ENCODE results near the gene PKD2.

Gene PKD2

GRCh38 chr4:87975466-87975865, 32.0 kb upstream of the PKD2 start, which contains the start of gene SPP1:
Gene SPP1 (plus strand): TSS chr4:87975714. CDS start chr4:87976896, 1,182 bp downstream.
- no peaks in the 10 kb centered on the region for H3K36me3 ChIP-seq (replicated peaks)
- H3K27me3 ChIP-seq (replicated peaks): no peaks in the 10 kb centered on the region
- H3K27ac ChIP-seq: no peak within 1 kb of the TSS
- in situ Hi-C loops (cut with HindIII; ENCODE audit: low pct_ligation_motif_present, low sequenced_read_pairs): loop anchor here (10.0 kb wide), 1 partner anchor 121 kb away; no protein-coding TSS in a partner anchor
- H3K4me3 ChIP-seq (ENCODE audit: low read depth, low read length): peak within 1 kb of the TSS; percentile 25
- peak; percentile 36 for TF ChIP-seq CTCF (IDR thresholded peaks at IDR 0.05; ENCODE audit: low read depth, low read length, missing control alignments)
- DNase-seq: peak; percentile 18

GRCh38 chr4:87977521-87978278, 29.7 kb upstream of the PKD2 start:
- in situ Hi-C loops (cut with HindIII; ENCODE audit: low pct_ligation_motif_present, low sequenced_read_pairs): loop anchor here (10.0 kb wide), 1 partner anchor 123 kb away; no protein-coding TSS in a partner anchor
- H3K4me3 ChIP-seq (ENCODE audit: low read depth, low read length): no peak overlapping the region
- DNase-seq: no peak
- no peak overlapping the region for H3K27ac ChIP-seq
- no peak for TF ChIP-seq CTCF (IDR thresholded peaks at IDR 0.05; ENCODE audit: low read depth, low read length, missing control alignments)
- H3K27me3 ChIP-seq (replicated peaks): no peaks in the 10 kb centered on the region
- H3K36me3 ChIP-seq (replicated peaks): no peaks in the 10 kb centered on the region

GRCh38 chr4:87978681-87979080, 28.8 kb upstream of the PKD2 start:
- H3K4me3 ChIP-seq (ENCODE audit: low read depth, low read length): no peak overlapping the region
- H3K36me3 ChIP-seq (replicated peaks): no peaks in the 10 kb centered on the region
- no peak for TF ChIP-seq CTCF (IDR thresholded peaks at IDR 0.05; ENCODE audit: low read depth, low read length, missing control alignments)
- no peaks in the 10 kb centered on the region for H3K27me3 ChIP-seq (replicated peaks)
- no peak overlapping the region for H3K27ac ChIP-seq
- in situ Hi-C loops (cut with HindIII; ENCODE audit: low pct_ligation_motif_present, low sequenced_read_pairs): loop anchor here (10.0 kb wide), 1 partner anchor 124 kb away; no protein-coding TSS in a partner anchor
- DNase-seq: peak; percentile 50

- no peak for DNase-seq
- Histone ChIP-seq H3K27me3 (replicated peaks) (no peaks in the 10 kb centered on the region), H3K4me3 (ENCODE audit: low read depth, low read length) (no peak overlapping the region), H3K36me3 (replicated peaks) (no peaks in the 10 kb centered on the region), H3K27ac (no peak overlapping the region)
- TF ChIP-seq CTCF (IDR thresholded peaks at IDR 0.05; ENCODE audit: low read depth, low read length, missing control alignments): no peak
- in situ Hi-C loops (cut with HindIII; ENCODE audit: low pct_ligation_motif_present, low sequenced_read_pairs): loop anchor here (10.0 kb wide), 1 partner anchor 125 kb away; no protein-coding TSS in a partner anchor
These were observed 27.6 kb upstream of the PKD2 start for GRCh38 chr4:87979810-87980209.

- no peaks in the 10 kb centered on the region for H3K36me3 ChIP-seq (replicated peaks)
- H3K27me3 ChIP-seq (replicated peaks): no peaks in the 10 kb centered on the region
- DNase-seq: no peak
- TF ChIP-seq CTCF (IDR thresholded peaks at IDR 0.05; ENCODE audit: low read depth, low read length, missing control alignments): no peak
- H3K27ac ChIP-seq: no peak overlapping the region
- no peak overlapping the region for H3K4me3 ChIP-seq (ENCODE audit: low read depth, low read length)
- in situ Hi-C loops (cut with HindIII; ENCODE audit: low pct_ligation_motif_present, low sequenced_read_pairs): no loop called here
These were observed 25.9 kb upstream of the PKD2 start for GRCh38 chr4:87981486-87981885.
